ENCODE measurements around the gene TBC1D25. TPM values are rescaled to one million over a fixed set of nuclear protein-coding genes. Genes with fewer than 3 reads are reported as not detected.
A peak's percentile ranks its signal among the peaks of the same experiment; 100 is the strongest.

TBC1D25 gene, protein sequence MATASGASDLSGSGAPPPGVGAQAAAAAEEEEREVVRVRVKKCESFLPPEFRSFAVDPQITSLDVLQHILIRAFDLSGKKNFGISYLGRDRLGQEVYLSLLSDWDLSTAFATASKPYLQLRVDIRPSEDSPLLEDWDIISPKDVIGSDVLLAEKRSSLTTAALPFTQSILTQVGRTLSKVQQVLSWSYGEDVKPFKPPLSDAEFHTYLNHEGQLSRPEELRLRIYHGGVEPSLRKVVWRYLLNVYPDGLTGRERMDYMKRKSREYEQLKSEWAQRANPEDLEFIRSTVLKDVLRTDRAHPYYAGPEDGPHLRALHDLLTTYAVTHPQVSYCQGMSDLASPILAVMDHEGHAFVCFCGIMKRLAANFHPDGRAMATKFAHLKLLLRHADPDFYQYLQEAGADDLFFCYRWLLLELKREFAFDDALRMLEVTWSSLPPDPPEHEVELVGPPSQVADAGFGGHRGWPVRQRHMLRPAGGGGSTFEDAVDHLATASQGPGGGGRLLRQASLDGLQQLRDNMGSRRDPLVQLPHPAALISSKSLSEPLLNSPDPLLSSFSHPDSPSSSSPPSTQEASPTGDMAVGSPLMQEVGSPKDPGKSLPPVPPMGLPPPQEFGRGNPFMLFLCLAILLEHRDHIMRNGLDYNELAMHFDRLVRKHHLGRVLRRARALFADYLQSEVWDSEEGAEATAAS
- total RNA-seq (2022) (14.4 and 18.2 TPM in 2 replicates), Bru-seq, nascent RNA (percentile 60 among the genes with signal in this experiment), BruChase-seq, experiment 1, labeled RNA remaining after a 6-hour chase (percentile 64 among the genes with signal in this experiment), BruChase-seq, experiment 2, labeled RNA remaining after a 2-hour chase (percentile 66 among the genes with signal in this experiment)
- long read RNA-seq, full-length matches to known transcripts = 34 of 49 reads
- long read RNA-seq, partial matches to known transcripts = 2 of 49 reads
- long read RNA-seq, other reads (novel, unspliced or antisense) = 13 of 49 reads

- intact Hi-C loops (cut with micrococcal nuclease) = loop anchor here (1.0 kb wide), 1 partner anchor 35 kb away; the partner anchor contains the start of gene RBM3
- no TSS peak for BruUV-seq (replicated peaks)
- TF ChIP-seq CTCF (IDR thresholded peaks at IDR 0.05; ENCODE audit: unreplicated experiment) = peak; percentile 42
- Mint-ChIP-seq H3K4me3 (ENCODE audit: unreplicated experiment) (peak within 1 kb of the TSS; percentile 83), H3K27ac (ENCODE audit: low read depth, unreplicated experiment) (peak within 1 kb of the TSS; percentile 87), H3K27me3 (ENCODE audit: insufficient read depth, unreplicated experiment) (no peaks in the 10 kb centered on the region), H3K9me3 (ENCODE audit: unreplicated experiment) (peaks cover 16% of the 10 kb centered on the region), H3K36me3 (ENCODE audit: insufficient read depth, unreplicated experiment) (peaks cover 34% of the 10 kb centered on the region), H3K4me1 (ENCODE audit: insufficient read depth, unreplicated experiment) (peaks cover 11% of the 10 kb centered on the region)
- ChIA-PET POLR2A (interaction anchor here (0.6 to 2.6 kb wide), 20 partner anchors 9 to 456 kb away, joined by 3 to 17 read pairs (median 4); partner anchors contain the start of genes EBP, FTSJ1 and RBM3), CTCF (interaction anchor here (0.7 to 1.3 kb wide), 8 partner anchors 9 to 456 kb away, joined by 3 to 6 read pairs (median 3); no protein-coding TSS in a partner anchor)
- DNase-seq (ENCODE audit: unreplicated experiment) = peak; percentile 96
These were observed at the start of gene TBC1D25 for GRCh38 chrX:48539345-48540027. Gene TBC1D25, plus strand, starts transcription at chrX:48539714. Its CDS starts 84 bp downstream, at chrX:48539798.

DNA sequence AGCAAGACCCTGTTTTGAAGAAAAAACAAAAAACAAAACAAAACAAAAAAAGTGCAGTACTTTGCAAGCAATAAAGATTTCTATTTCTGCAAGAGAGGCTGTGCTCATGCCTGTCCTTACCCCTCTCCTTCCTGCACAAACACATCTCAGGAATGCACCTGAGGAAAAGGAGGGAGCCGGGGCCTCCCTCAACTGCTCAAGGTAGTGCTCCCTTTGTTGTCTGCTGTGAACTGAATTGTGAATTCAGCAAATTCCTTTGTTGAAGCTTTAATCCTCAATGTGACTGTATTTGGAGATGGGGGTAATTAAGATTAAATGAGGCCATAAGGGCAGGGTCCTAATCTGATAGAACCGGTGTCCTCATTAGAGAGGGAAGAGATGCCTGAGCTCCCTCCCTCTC, 49.6 kb upstream of the TBC1D25 start:
- POLR2A ChIA-PET = interaction anchor here (0.6 to 2.0 kb wide), 10 partner anchors 14 to 1586 kb away, joined by 3 to 22 read pairs (median 6); partner anchors contain the start of genes EBP, FTSJ1, RBM3 and TBC1D25
- Mint-ChIP-seq H3K36me3 (ENCODE audit: insufficient read depth, unreplicated experiment) (peaks cover 16% of the 10 kb centered on the region), H3K4me1 (ENCODE audit: insufficient read depth, unreplicated experiment) (peaks cover 25% of the 10 kb centered on the region), H3K9me3 (ENCODE audit: unreplicated experiment) (no peaks in the 10 kb centered on the region), H3K4me3 (ENCODE audit: unreplicated experiment) (no peak overlapping the region), H3K27me3 (ENCODE audit: insufficient read depth, unreplicated experiment) (no peaks in the 10 kb centered on the region), H3K27ac (ENCODE audit: low read depth, unreplicated experiment) (no peak overlapping the region)
- no TSS peak for BruUV-seq (replicated peaks)
- TF ChIP-seq CTCF (IDR thresholded peaks at IDR 0.05; ENCODE audit: unreplicated experiment) = no peak
- CTCF ChIA-PET = interaction anchor here (0.6 to 1.8 kb wide), 3 partner anchors 51 to 407 kb away, joined by 3 to 7 read pairs (median 4); no protein-coding TSS in a partner anchor
- DNase-seq (ENCODE audit: unreplicated experiment) = no peak
- intact Hi-C loops (cut with micrococcal nuclease) = loop anchor here (5.0 kb wide), 1 partner anchor 463 kb away; no protein-coding TSS in a partner anchor

DNA sequence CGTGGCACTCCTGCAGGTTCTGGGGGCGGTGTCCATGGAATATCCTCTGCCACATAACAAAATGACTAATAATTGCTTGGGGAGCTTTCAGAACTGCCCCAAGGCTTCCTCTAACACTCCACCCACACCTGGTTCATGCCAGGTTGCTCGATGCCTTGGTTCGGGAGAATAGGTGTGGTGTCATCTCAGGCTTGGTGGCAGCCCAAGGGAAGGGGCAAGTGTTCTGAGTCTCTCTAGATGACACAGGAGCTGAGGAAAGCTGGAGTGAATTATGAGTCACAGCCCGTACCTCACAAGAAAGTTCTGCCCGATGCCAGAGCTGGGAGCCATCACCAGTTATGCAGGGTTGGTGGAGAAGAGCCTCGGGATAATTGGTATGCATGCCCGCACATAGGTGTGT, 48.9 kb upstream of the TBC1D25 start:
- BruUV-seq (replicated peaks) = no TSS peak
- Mint-ChIP-seq H3K4me3 (ENCODE audit: unreplicated experiment) (peak overlapping the region; percentile 24), H3K27ac (ENCODE audit: low read depth, unreplicated experiment) (peak overlapping the region; percentile 44), H3K4me1 (ENCODE audit: insufficient read depth, unreplicated experiment) (peaks cover 25% of the 10 kb centered on the region), H3K9me3 (ENCODE audit: unreplicated experiment) (no peaks in the 10 kb centered on the region), H3K27me3 (ENCODE audit: insufficient read depth, unreplicated experiment) (no peaks in the 10 kb centered on the region), H3K36me3 (ENCODE audit: insufficient read depth, unreplicated experiment) (peaks cover 8% of the 10 kb centered on the region)
- POLR2A ChIA-PET = interaction anchor here (0.6 to 2.0 kb wide), 13 partner anchors 14 to 1652 kb away, joined by 3 to 22 read pairs (median 4); partner anchors contain the start of genes EBP, FTSJ1, RBM3 and TBC1D25
- CTCF ChIA-PET = interaction anchor here (0.6 to 1.8 kb wide), 2 partner anchors 408 to 1615 kb away, joined by 3 to 7 read pairs; no protein-coding TSS in a partner anchor
- peak; percentile 67 for DNase-seq (ENCODE audit: unreplicated experiment)
- intact Hi-C loops (cut with micrococcal nuclease) = loop anchor here (5.0 kb wide), 1 partner anchor 463 kb away; no protein-coding TSS in a partner anchor
- no peak for TF ChIP-seq CTCF (IDR thresholded peaks at IDR 0.05; ENCODE audit: unreplicated experiment)

All from MCF 10A (cell line).